ENCODE results near the gene SYK. TPM values are rescaled to one million over a fixed set of nuclear protein-coding genes. Genes with fewer than 3 reads are reported as not detected.

SYK gene
- total and polyA plus RNA-seq, 2 of the 13 experiments (the other 11 are each of a cell fraction or from before 2014, with no cell fraction given) = not detected

- no peak overlapping the region for H3K4me3 ChIP-seq (replicated peaks in 1 of 3; ENCODE audit: insufficient read depth in 1 of 3, low read depth in 2 of 3, low read length in 3 of 3)
- BruUV-seq (replicated peaks) = no TSS peak
- no peak overlapping the region for H3K4me2 ChIP-seq (ENCODE audit: low read depth, low read length)
- POLR2A ChIA-PET = no interaction called here
- H3K36me3 ChIP-seq (replicated peaks in 1 of 2; ENCODE audit: control insufficient read depth in 1 of 2, insufficient read depth in 2 of 2, low read length in 2 of 2) = no peaks in the 10 kb centered on the region
- FAIRE-seq (no peak), ATAC-seq (no peak), DNase-seq (ENCODE audit: low spot score) (no peak)
- no peaks in the 10 kb centered on the region for H3K79me2 ChIP-seq (ENCODE audit: insufficient read depth, low read length)
- no peaks in the 10 kb centered on the region for H4K20me1 ChIP-seq (ENCODE audit: insufficient read depth, low read length)
- H3K27me3 ChIP-seq (ENCODE audit: control insufficient read depth in 1 of 2, insufficient read depth in 2 of 2, low read length in 2 of 2) = peaks cover 0 to 7% of the 10 kb centered on the region in 2 experiments; a peak in 3 of 5 replicates
- no peaks in the 10 kb centered on the region for H3K4me1 ChIP-seq (ENCODE audit: insufficient read depth, low read length)
- in situ Hi-C loops (cut with HindIII; ENCODE audit: extremely low pct_ligation_motif_present, low pct_unique_long_range_greater_than_20kb) (no loop called here), intact Hi-C loops (cut with micrococcal nuclease; ENCODE audit: unreplicated experiment) (no loop called here)
- H2AFZ ChIP-seq (ENCODE audit: low read length) = no peak overlapping the region
- no peak overlapping the region for H3K27ac ChIP-seq (ENCODE audit: extremely low read length, insufficient read depth, low read length)
- no peak overlapping the region for H3K9ac ChIP-seq (ENCODE audit: insufficient read depth, low read depth, low read length)
- TF ChIP-seq ZNF562 (CRISPR knock-in tag; IDR thresholded peaks at IDR 0.05; ENCODE audit: borderline replicate concordance) (no peak), RFX1 (IDR thresholded peaks at IDR 0.05) (no peak), ZFP82 (CRISPR knock-in tag; IDR thresholded peaks at IDR 0.05; ENCODE audit: borderline replicate concordance) (no peak), ATAD3A (CRISPR knock-in tag; IDR thresholded peaks at IDR 0.05) (no peak), ZSCAN30 (CRISPR knock-in tag; IDR thresholded peaks at IDR 0.05) (no peak), XBP1 (CRISPR knock-in tag; IDR thresholded peaks at IDR 0.05) (no peak), STAG1 (CRISPR knock-in tag; IDR thresholded peaks at IDR 0.05) (no peak)
- 0% methylated on average over 2 of the region's 3 CpGs for whole genome bisulfite sequencing (ENCODE audit: low lambda C conversion rate)
- no peaks in the 10 kb centered on the region for H3K9me3 ChIP-seq (ENCODE audit: low read length)
- CTCF ChIA-PET (ENCODE audit: low intra/inter-chr PET ratio, low total read pairs) = no interaction called here
Observed at GRCh38 chr9:90933468-90933867, 131.8 kb downstream of the SYK start.

GRCh38 chr9:90939351-90939750 lies 137.7 kb downstream of the SYK start:
- ChIA-PET POLR2A (no interaction called here), CTCF (ENCODE audit: low intra/inter-chr PET ratio, low total read pairs) (no interaction called here)
- BruUV-seq (replicated peaks) = no TSS peak
- H3K27me3 ChIP-seq (ENCODE audit: control insufficient read depth in 1 of 2, insufficient read depth in 2 of 2, low read length in 2 of 2) = peaks cover 1 to 21% of the 10 kb centered on the region in 2 experiments; a peak in 3 of 5 replicates
- TF ChIP-seq ZNF3 (CRISPR knock-in tag; IDR thresholded peaks at IDR 0.05) (no peak), AGO1 (IDR thresholded peaks at IDR 0.05; ENCODE audit: low read depth, low read length, poor library complexity, severe bottlenecking) (no peak), ZNF710 (CRISPR knock-in tag; IDR thresholded peaks at IDR 0.05; ENCODE audit: borderline replicate concordance) (no peak), ZNF275 (CRISPR knock-in tag; IDR thresholded peaks at IDR 0.05; ENCODE audit: borderline replicate concordance) (no peak), FOXA1 (IDR thresholded peaks at IDR 0.05) (no peak), FOXA1 (CRISPR knock-in tag; IDR thresholded peaks at IDR 0.05) (no peak), DNMT3B (CRISPR knock-in tag; conservative IDR thresholded peaks at IDR 0.05) (no peak), ZNF713 (CRISPR knock-in tag; IDR thresholded peaks at IDR 0.05) (no peak), GTF3A (CRISPR knock-in tag; conservative IDR thresholded peaks at IDR 0.05) (no peak)
- in situ Hi-C loops (cut with HindIII; ENCODE audit: extremely low pct_ligation_motif_present, low pct_unique_long_range_greater_than_20kb) = no loop called here
- no peaks in the 10 kb centered on the region for H3K79me2 ChIP-seq (ENCODE audit: insufficient read depth, low read length)
- no peak for ATAC-seq
- H3K4me2 ChIP-seq (ENCODE audit: low read depth, low read length) = no peak overlapping the region
- H2AFZ ChIP-seq (ENCODE audit: low read length) = no peak overlapping the region
- H3K9me3 ChIP-seq (ENCODE audit: low read length) = no peaks in the 10 kb centered on the region
- no peak overlapping the region for H3K9ac ChIP-seq (ENCODE audit: insufficient read depth, low read depth, low read length)
- 37% methylated on average over 3 of the region's 3 CpGs for WGBS (ENCODE audit: low lambda C conversion rate)
- intact Hi-C loops (cut with micrococcal nuclease; ENCODE audit: unreplicated experiment) = no loop called here
- no peak overlapping the region for H3K4me3 ChIP-seq (replicated peaks in 1 of 3; ENCODE audit: insufficient read depth in 1 of 3, low read depth in 2 of 3, low read length in 3 of 3)
- no peak overlapping the region for H3K27ac ChIP-seq (ENCODE audit: extremely low read length, insufficient read depth, low read length)
- no peaks in the 10 kb centered on the region for H3K4me1 ChIP-seq (ENCODE audit: insufficient read depth, low read length)
- no peak for DNase-seq (ENCODE audit: low spot score)
- FAIRE-seq = no peak
- no peaks in the 10 kb centered on the region for H3K36me3 ChIP-seq (replicated peaks in 1 of 2; ENCODE audit: control insufficient read depth in 1 of 2, insufficient read depth in 2 of 2, low read length in 2 of 2)
- H4K20me1 ChIP-seq (ENCODE audit: insufficient read depth, low read length) = no peaks in the 10 kb centered on the region
